Measurements from ENCODE around the gene LANCL3.

Gene LANCL3

DNA sequence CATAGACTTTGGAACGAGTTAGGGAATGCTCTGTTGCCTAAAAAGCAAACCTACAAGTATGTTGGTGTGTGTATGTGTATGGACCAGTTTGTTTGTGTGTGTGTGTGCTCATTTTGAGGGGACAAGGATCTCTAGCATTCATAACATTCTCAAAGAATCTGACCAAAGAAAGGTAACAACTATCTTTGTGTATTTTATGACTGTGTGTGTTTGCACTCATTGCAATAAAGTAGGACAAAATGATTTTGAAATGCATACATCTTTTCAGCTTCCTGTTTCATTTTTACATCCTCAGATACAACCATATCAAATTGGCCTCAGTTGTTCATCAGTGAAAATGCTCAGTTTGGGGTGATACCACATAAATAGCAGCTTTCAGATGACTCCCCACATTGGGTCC, 105.8 kb downstream of the LANCL3 start:
- TF ChIP-seq, protein P1, sequence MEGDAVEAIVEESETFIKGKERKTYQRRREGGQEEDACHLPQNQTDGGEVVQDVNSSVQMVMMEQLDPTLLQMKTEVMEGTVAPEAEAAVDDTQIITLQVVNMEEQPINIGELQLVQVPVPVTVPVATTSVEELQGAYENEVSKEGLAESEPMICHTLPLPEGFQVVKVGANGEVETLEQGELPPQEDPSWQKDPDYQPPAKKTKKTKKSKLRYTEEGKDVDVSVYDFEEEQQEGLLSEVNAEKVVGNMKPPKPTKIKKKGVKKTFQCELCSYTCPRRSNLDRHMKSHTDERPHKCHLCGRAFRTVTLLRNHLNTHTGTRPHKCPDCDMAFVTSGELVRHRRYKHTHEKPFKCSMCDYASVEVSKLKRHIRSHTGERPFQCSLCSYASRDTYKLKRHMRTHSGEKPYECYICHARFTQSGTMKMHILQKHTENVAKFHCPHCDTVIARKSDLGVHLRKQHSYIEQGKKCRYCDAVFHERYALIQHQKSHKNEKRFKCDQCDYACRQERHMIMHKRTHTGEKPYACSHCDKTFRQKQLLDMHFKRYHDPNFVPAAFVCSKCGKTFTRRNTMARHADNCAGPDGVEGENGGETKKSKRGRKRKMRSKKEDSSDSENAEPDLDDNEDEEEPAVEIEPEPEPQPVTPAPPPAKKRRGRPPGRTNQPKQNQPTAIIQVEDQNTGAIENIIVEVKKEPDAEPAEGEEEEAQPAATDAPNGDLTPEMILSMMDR (IDR thresholded peaks at IDR 0.05; ENCODE audit: insufficient read depth, low read depth, low read length, missing control alignments), result no peak
- no peak for DNase-seq (ENCODE audit: low read depth)
- H3K4me3 ChIP-seq (ENCODE audit: low read depth, low read length), result no peak overlapping the region

GRCh38 chrX:37677765-37678164, 106.3 kb downstream of the LANCL3 start:
- TF ChIP-seq, protein P1 (IDR thresholded peaks at IDR 0.05; ENCODE audit: insufficient read depth, low read depth, low read length, missing control alignments), result no peak
- H3K4me3 ChIP-seq (ENCODE audit: low read depth, low read length), result no peak overlapping the region
- peak; percentile 13 for DNase-seq (ENCODE audit: low read depth)

DNA sequence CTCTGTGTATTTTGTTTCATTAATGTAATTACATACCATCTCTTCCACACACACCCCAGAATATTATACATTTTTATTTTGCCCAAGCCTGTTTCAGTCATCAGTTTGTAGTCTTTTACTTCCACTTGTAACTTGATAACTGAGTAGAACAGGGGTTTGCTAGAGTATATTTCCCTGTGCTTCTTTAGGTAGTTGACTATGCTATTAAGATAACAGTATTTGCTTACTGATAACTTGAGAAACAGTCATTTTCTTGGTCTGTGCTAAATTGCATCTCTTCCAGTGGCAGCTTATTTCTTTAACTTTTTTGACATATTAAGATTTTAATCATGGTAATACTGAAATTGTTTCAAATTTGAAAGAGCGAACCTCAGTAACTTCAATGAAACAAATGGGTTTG, 107.1 kb downstream of the LANCL3 start:
- DNase-seq (ENCODE audit: low read depth), result no peak
- no peak overlapping the region for H3K4me3 ChIP-seq (ENCODE audit: low read depth, low read length)
- TF ChIP-seq, protein P1 (IDR thresholded peaks at IDR 0.05; ENCODE audit: insufficient read depth, low read depth, low read length, missing control alignments), result no peak

- TF ChIP-seq, protein P1 (IDR thresholded peaks at IDR 0.05; ENCODE audit: insufficient read depth, low read depth, low read length, missing control alignments), result no peak
- DNase-seq (ENCODE audit: low read depth), result no peak
- no peak overlapping the region for H3K4me3 ChIP-seq (ENCODE audit: low read depth, low read length)
Observed at GRCh38 chrX:37679230-37679629, 107.8 kb downstream of the LANCL3 start.

- DNase-seq (ENCODE audit: low read depth), result no peak
Observed at GRCh38 chrX:37679888-37680287, 108.4 kb downstream of the LANCL3 start.

DNA sequence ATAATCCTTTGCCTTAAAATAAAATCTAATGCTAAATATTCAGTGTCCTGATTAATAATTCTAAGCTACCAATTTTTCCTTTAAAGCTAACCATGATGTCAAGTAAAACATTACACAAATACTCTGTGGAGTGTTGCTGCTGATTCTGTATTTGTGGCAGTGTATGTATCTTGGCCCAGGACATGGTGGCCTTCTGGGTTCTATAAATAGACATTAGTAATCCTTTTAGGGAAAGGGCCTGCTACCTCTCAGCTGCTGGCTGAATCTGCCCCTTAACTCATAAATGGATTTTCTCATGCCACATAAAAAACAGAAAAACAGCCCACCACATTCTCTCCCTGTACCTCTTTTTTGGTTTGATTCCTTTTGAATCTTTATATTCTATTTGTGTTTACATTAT, 113.0 kb downstream of the LANCL3 start:
- DNase-seq (ENCODE audit: low read depth), result no peak
- TF ChIP-seq, protein P1 (IDR thresholded peaks at IDR 0.05; ENCODE audit: insufficient read depth, low read depth, low read length, missing control alignments), result no peak
- no peak overlapping the region for H3K4me3 ChIP-seq (ENCODE audit: low read depth, low read length)

More at GRCh38 chrX:37679888-37680287, 108.4 kb downstream of the LANCL3 start:
- TF ChIP-seq, protein P1 (IDR thresholded peaks at IDR 0.05; ENCODE audit: insufficient read depth, low read depth, low read length, missing control alignments), result no peak
- H3K4me3 ChIP-seq (ENCODE audit: low read depth, low read length), result no peak overlapping the region

DNA sequence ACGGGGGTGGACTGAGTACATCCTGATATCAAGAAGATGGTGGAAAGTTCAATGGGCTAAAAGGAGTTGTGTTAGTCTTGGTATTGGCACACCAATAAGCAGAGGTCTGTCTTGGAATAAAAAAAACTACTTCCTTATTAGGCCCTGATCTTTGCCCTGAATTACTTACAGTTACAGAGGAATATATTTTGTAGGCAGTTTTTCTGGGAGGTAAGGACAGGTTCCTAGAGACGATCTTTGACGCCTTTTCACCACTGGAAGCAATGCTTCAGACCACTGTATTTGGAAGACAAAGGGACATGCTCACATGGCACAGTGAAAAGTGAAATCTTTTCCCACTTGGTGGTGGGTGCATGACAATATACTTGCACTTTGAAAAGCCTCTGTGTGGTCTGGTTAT, 113.5 kb downstream of the LANCL3 start:
- TF ChIP-seq, protein P1 (IDR thresholded peaks at IDR 0.05; ENCODE audit: insufficient read depth, low read depth, low read length, missing control alignments), result no peak
- no peak for DNase-seq (ENCODE audit: low read depth)
- H3K4me3 ChIP-seq (ENCODE audit: low read depth, low read length), result no peak overlapping the region

Data from GM12865 (cell line).